Glutamatergic neuron (in vitro differentiated cells): Measurements from ENCODE around the gene RUNDC1. TPM values are rescaled to one million over a fixed set of nuclear protein-coding genes. Genes with fewer than 3 reads are reported as not detected.

Source experiments
- DNase-seq: peaks from one replicate; pipeline ENCODE4 v3.0.0; 2022
- H3K27ac Mint-ChIP-seq: one replicate; pipeline ENCODE4 v1.8.0; 2020; ENCODE audit warnings: mild to moderate bottlenecking, mixed read lengths, inconsistent platforms; ENCODE audit not compliant: unreplicated experiment
- H3K27me3 Mint-ChIP-seq: one replicate; pipeline ENCODE4 v1.8.0; 2020; ENCODE audit warnings: mild to moderate bottlenecking, moderate library complexity, mixed read lengths, inconsistent platforms; ENCODE audit not compliant: unreplicated experiment
- H3K36me3 Mint-ChIP-seq: one replicate; pipeline ENCODE4 v1.8.0; 2020; ENCODE audit warnings: mild to moderate bottlenecking, mixed read lengths, inconsistent platforms; ENCODE audit not compliant: unreplicated experiment
- H3K4me1 Mint-ChIP-seq: one replicate; pipeline ENCODE4 v1.8.0; 2020; ENCODE audit warnings: mild to moderate bottlenecking, low read depth, mixed read lengths, inconsistent platforms; ENCODE audit not compliant: unreplicated experiment
- H3K4me3 Mint-ChIP-seq: one replicate; pipeline ENCODE4 v1.8.0; 2020; ENCODE audit warnings: mild to moderate bottlenecking, mixed read lengths, inconsistent platforms; ENCODE audit not compliant: unreplicated experiment
- H3K9me3 Mint-ChIP-seq: one replicate; pipeline ENCODE4 v1.8.0; 2020; ENCODE audit warnings: mild to moderate bottlenecking, moderate library complexity, mixed read lengths, inconsistent platforms; ENCODE audit not compliant: unreplicated experiment
- CTCF ChIP-seq: fragments of 200-600 bp; sonication (generic); IDR thresholded peaks from one replicate; pipeline ENCODE4 v1.5.0; 2021; ENCODE audit not compliant: partially characterized antibody, unreplicated experiment
- total RNA-seq: library from RNA; stranded (reverse); fragmentation: NEBNext Ultra II Directional; extraction: Animal tissue kit (Norgen Biotek cat#: 25700); gene quantifications from one replicate; pipeline ENCODE4 v1.2.1, GENCODE V29; 2021; ENCODE audit not compliant: unreplicated experiment

RUNDC1 gene
- total RNA-seq, 1 donor from 2014 or later = 14.0 TPM

DNA sequence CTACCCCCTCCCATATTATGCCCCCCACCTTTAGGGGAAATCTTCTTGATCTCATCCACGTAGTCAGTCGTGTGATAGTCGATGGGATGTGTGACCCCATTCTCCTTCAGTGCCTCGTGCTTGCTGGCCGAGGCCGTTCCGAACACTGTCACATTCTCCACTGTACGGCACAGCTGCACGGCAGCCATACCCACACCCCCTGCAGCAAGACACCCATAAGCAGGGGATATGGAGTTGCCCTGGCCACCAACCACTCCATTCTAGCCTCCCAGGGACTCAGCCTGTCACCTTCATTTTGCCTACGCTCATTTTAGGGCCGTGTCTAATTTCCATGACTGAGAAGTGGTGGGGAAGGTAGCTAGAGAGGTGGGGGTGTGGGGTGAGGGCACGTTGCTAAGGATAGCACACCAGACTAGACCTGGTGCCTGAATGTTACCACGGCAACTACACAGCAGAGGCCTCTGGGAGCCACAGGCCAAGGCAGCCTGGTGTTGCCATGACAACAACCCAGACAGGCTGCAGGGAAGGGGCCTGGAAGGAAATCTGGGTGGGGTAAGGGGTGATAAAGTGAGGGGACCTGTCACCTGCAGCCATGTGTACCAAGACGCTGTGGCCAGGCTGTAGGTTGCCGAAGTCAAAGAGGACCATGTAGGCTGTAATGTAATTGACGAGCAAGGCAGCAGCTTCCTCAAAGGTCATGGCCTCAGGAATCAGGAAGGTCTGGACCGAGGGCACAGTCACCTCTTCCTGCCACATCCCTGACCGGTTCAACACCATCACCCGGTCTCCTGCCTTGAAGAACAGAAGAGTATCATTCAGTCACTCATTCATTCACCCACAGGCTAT, 37.9 kb downstream of the RUNDC1 start:
- peaks cover 8% of the 10 kb centered on the region for H3K9me3 Mint-ChIP-seq
- peak overlapping the region; percentile 79 for H3K4me3 Mint-ChIP-seq
- no peak for TF ChIP-seq CTCF

DNA sequence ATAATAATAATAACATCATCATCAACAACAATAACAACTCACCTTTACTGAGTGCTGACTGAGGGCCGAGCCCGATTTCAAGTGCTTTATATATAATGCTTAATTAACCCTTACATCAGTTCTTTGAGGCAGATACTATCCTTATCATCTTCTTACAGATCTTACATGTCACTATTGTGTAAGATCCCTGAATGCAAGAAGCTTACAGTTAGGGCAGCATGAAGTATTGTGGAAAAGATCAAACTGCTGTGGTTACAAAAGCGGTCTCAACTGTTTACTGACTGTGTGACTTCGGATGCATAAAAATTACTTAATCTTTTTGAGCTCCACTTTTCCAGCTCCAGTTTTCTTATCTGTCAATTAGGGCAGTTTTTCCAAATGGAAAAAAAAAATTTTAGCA, 38.6 kb downstream of the RUNDC1 start:
- no peak overlapping the region for H3K27ac Mint-ChIP-seq
- H3K4me1 Mint-ChIP-seq = peaks cover 20% of the 10 kb centered on the region
- TF ChIP-seq CTCF = no peak

More for the DNA sequence above, 37.9 kb downstream of the RUNDC1 start:
- Mint-ChIP-seq H3K27ac (no peak overlapping the region), H3K4me1 (peaks cover 20% of the 10 kb centered on the region), H3K27me3 (peaks cover 12% of the 10 kb centered on the region), H3K36me3 (no peaks in the 10 kb centered on the region)
- peak; percentile 61 for DNase-seq

DNA sequence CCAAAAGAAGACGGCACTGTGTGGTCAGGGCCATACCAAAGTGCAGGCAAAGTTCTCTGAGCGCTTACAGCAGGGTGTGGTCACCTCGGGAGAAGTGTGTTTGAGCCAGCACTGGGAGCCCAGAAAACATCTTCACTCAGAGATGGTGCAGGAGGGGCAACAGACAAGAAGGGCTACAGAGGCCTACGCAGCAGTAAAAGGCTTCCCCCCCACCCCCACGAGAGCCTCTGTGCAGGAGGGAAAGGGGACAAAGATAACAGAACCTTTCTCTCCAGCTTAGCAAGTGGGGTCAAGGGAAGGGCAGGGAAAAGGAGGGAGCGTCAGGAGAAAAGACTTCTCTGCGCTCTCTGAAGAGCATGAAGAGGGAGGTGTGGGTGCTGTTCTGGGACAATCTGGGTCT, 39.1 kb downstream of the RUNDC1 start:
- no peak for DNase-seq
- Mint-ChIP-seq H3K27ac (peak overlapping the region; percentile 60), H3K36me3 (no peaks in the 10 kb centered on the region), H3K9me3 (peaks cover 8% of the 10 kb centered on the region), H3K4me3 (peak overlapping the region; percentile 95), H3K27me3 (peaks cover 15% of the 10 kb centered on the region), H3K4me1 (peaks cover 20% of the 10 kb centered on the region)
- no peak for TF ChIP-seq CTCF

More for the DNA sequence above, 38.6 kb downstream of the RUNDC1 start:
- Mint-ChIP-seq H3K36me3 (no peaks in the 10 kb centered on the region), H3K4me3 (peak overlapping the region; percentile 79), H3K9me3 (peaks cover 8% of the 10 kb centered on the region), H3K27me3 (peaks cover 12% of the 10 kb centered on the region)
- no peak for DNase-seq

DNA sequence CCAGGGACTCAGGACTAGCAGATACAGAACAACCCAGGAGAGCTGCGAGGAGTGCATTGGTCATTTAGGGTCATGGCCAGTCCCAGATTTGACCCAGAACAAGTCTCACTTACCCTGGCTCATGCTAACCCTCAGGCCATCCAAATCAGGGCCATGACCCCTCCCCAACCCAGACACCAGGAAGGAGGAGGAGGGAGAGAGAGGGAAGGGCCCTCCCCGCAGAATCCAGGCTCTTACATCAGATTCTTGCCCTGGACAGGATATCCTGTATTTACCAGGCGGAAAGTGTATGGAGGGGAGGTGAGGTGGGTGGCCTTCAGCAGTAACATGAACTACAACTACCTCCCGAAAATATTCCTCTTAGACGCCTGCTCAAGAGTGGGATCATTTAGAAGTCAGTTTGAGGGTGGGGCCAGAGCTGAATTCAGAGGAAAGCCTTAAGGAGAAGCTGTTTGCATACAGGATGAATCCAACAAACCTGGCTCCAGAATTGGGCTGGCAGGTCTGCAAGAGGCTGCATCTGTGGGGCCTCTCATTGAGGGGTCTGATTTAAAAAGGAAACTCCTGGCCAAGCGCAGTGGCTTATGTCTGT, 39.8 kb downstream of the RUNDC1 start:
- TF ChIP-seq CTCF = no peak
- no peak for DNase-seq
- Mint-ChIP-seq H3K27me3 (peaks cover 14% of the 10 kb centered on the region), H3K9me3 (peaks cover 8% of the 10 kb centered on the region), H3K36me3 (no peaks in the 10 kb centered on the region), H3K4me1 (peaks cover 20% of the 10 kb centered on the region), H3K4me3 (peak overlapping the region; percentile 95), H3K27ac (peak overlapping the region; percentile 95)
